Mammary epithelial cell (primary cell): ENCODE results near the gene THADA.

Experiments used
- EZH2 ChIP-seq: IDR thresholded peaks from 2 replicates; pipeline ENCODE4 v1.6.1; 2012; ENCODE audit warnings: low read length, inconsistent platforms, borderline replicate concordance
- TF ChIP-seq, protein P1 (sequence below), 2 donors: IDR thresholded peaks in 1 of 2; conservative IDR thresholded peaks in 1 of 2; 2 replicates each; pipeline ENCODE4 v1.5.1; 2011 to 2012; ENCODE audit warnings: inconsistent platforms in 2 of 2, low read length in 2 of 2, mild to moderate bottlenecking in 2 of 2, control low read depth in 1 of 2, low read depth in 1 of 2; ENCODE audit not compliant: insufficient read depth in 1 of 2; ENCODE audit errors: extremely low read depth in 1 of 2

DNA sequence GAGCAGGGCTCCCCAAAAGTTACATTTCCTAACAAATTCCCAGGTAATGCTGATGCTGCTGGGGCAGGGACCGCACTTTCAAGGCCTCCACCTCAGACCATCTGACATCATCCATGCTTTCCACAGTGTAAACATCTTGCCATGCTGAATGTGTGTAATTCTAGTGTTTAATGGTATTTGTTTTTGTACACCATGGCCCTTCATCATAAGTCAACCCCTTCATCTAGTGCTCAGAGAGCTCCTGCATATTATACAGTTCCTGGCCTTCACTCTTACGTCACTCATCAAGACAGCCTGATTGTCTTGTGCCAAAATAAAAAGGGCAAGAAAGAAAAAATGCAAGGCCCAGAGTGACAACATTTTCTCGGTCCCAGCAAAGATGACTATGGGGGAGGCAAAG lies 291.9 kb downstream of the THADA start:
- TF ChIP-seq, protein P1, sequence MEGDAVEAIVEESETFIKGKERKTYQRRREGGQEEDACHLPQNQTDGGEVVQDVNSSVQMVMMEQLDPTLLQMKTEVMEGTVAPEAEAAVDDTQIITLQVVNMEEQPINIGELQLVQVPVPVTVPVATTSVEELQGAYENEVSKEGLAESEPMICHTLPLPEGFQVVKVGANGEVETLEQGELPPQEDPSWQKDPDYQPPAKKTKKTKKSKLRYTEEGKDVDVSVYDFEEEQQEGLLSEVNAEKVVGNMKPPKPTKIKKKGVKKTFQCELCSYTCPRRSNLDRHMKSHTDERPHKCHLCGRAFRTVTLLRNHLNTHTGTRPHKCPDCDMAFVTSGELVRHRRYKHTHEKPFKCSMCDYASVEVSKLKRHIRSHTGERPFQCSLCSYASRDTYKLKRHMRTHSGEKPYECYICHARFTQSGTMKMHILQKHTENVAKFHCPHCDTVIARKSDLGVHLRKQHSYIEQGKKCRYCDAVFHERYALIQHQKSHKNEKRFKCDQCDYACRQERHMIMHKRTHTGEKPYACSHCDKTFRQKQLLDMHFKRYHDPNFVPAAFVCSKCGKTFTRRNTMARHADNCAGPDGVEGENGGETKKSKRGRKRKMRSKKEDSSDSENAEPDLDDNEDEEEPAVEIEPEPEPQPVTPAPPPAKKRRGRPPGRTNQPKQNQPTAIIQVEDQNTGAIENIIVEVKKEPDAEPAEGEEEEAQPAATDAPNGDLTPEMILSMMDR (conservative IDR thresholded peaks at IDR 0.05 in 1 of 2, IDR thresholded peaks at IDR 0.05 in 1 of 2; ENCODE audit: extremely low read depth in 1 of 2, insufficient read depth in 1 of 2, low read depth in 1 of 2, low read length in 2 of 2): no peak
- no peak for TF ChIP-seq EZH2
